Neural cell (in vitro differentiated cells): Measurements from ENCODE around the gene GSG1L. TPM values are rescaled to one million over a fixed set of nuclear protein-coding genes. Genes with fewer than 3 reads are reported as not detected.

ENCODE experiments used
- H2AFZ ChIP-seq: fragments of 200-600, 300-800 bp; sonication (generic), shearing (Covaris generic); 2 replicates; pipeline ENCODE4 v1.6.0; 2014; ENCODE audit warnings: low read depth, mild to moderate bottlenecking, antibody characterized with exemption, low read length, moderate library complexity
- H3F3A ChIP-seq: fragments of 200-600 bp; shearing (Covaris generic); 2 replicates; pipeline ENCODE4 v1.6.1; 2016; ENCODE audit warnings: mild to moderate bottlenecking, moderate library complexity, mixed read lengths, antibody characterized with exemption, low read length; ENCODE audit not compliant: insufficient read depth, poor library complexity, severe bottlenecking
- H3K27ac ChIP-seq: fragments of 200-600, 300-800 bp; sonication (generic), shearing (Covaris generic); 2 replicates; pipeline ENCODE4 v1.5.1; 2014; ENCODE audit warnings: mild to moderate bottlenecking, low read length, moderate library complexity
- H3K27me3 ChIP-seq: fragments of 300-800, 200-600 bp; sonication (generic), shearing (Covaris generic); 2 replicates; pipeline ENCODE4 v1.6.0; 2014; ENCODE audit warnings: mild to moderate bottlenecking, low read depth, low read length, moderate library complexity; ENCODE audit not compliant: insufficient read depth
- H3K36me3 ChIP-seq: fragments of 300-800, 200-600 bp; sonication (generic), shearing (Covaris generic); 2 replicates; pipeline ENCODE4 v1.5.1; 2014; ENCODE audit warnings: mild to moderate bottlenecking, antibody characterized with exemption, low read length, moderate library complexity; ENCODE audit not compliant: insufficient read depth
- H3K4me2 ChIP-seq: fragments of 300-800, 200-600 bp; sonication (generic), shearing (Covaris generic); 2 replicates; pipeline ENCODE4 v1.6.0; 2014; ENCODE audit warnings: mild to moderate bottlenecking, low read length
- H3K4me3 ChIP-seq: fragments of 300-800, 200-600 bp; sonication (generic), shearing (Covaris generic); 2 replicates; pipeline ENCODE4 v1.5.1; 2014; ENCODE audit warnings: mild to moderate bottlenecking, low read length, moderate library complexity
- H3K79me2 ChIP-seq: fragments of 200-600 bp; shearing (Covaris generic); replicated peaks from 2 replicates; pipeline ENCODE4 v1.6.0; 2014; ENCODE audit warnings: mild to moderate bottlenecking, low read length, moderate library complexity; ENCODE audit not compliant: insufficient read depth
- H3K9ac ChIP-seq: fragments of 300-800, 200-600 bp; sonication (generic), shearing (Covaris generic); 2 replicates; pipeline ENCODE4 v1.6.1; 2016; ENCODE audit warnings: mild to moderate bottlenecking, low read length, mixed read lengths
- H3K9me2 ChIP-seq: fragments of 200-600 bp; shearing (Covaris generic); 2 replicates; pipeline ENCODE4 v1.6.1; 2016; ENCODE audit warnings: mild to moderate bottlenecking, low read length, mixed read lengths; ENCODE audit not compliant: insufficient read depth
- H3K9me3 ChIP-seq: fragments of 200-600, 300-800 bp; sonication (generic), shearing (Covaris generic); 2 replicates; pipeline ENCODE4 v1.6.1; 2016; ENCODE audit warnings: mild to moderate bottlenecking, mixed run types, low read length, moderate library complexity, mixed read lengths
- H4K20me1 ChIP-seq: fragments of 200-600 bp; shearing (Covaris generic); 2 replicates; pipeline ENCODE4 v1.6.1; 2016; ENCODE audit warnings: mild to moderate bottlenecking, mixed run types; ENCODE audit not compliant: insufficient read depth
- EP300 ChIP-seq: fragments of 450-650 bp; conservative IDR thresholded peaks from 2 replicates; pipeline ENCODE4 v1.6.1; 2014; ENCODE audit warnings: antibody characterized with exemption, mild to moderate bottlenecking, moderate library complexity; ENCODE audit not compliant: poor library complexity, severe bottlenecking
- EZH2 ChIP-seq: fragments of 200-600, 300-800 bp; shearing (Covaris generic), sonication (generic); IDR thresholded peaks from 2 replicates; pipeline ENCODE4 v1.6.1; 2014; ENCODE audit warnings: antibody characterized with exemption, low read length, borderline replicate concordance, mild to moderate bottlenecking; ENCODE audit not compliant: insufficient read depth, poor library complexity, severe bottlenecking
- MXI1 ChIP-seq: fragments of 450-650 bp; conservative IDR thresholded peaks from 2 replicates; pipeline ENCODE4 v1.6.1; 2014; ENCODE audit warnings: antibody characterized with exemption, mild to moderate bottlenecking; ENCODE audit not compliant: poor library complexity, severe bottlenecking
- POLR2AphosphoS5 ChIP-seq: IDR thresholded peaks from 2 replicates; pipeline ENCODE4 v1.6.1; 2012
- RAD21 ChIP-seq: fragments of 450-650 bp; conservative IDR thresholded peaks from 2 replicates; pipeline ENCODE4 v1.6.1; 2014; ENCODE audit warnings: antibody characterized with exemption, mild to moderate bottlenecking, moderate library complexity
- SMC3 ChIP-seq: fragments of 450-650 bp; conservative IDR thresholded peaks from 2 replicates; pipeline ENCODE4 v1.6.1; 2014; ENCODE audit warnings: antibody characterized with exemption, mild to moderate bottlenecking, moderate library complexity; ENCODE audit not compliant: poor library complexity
- TAF1 ChIP-seq: IDR thresholded peaks from 2 replicates; pipeline ENCODE4 v1.6.1; 2012; ENCODE audit warnings: low read depth
- polyA plus RNA-seq: library from polyadenylated mRNA; depleted of rRNA; stranded (reverse); fragments of >200 nt; gene quantifications from 2 replicates; pipeline ENCODE4 v1.2.3, GENCODE V29; 2014
- TF ChIP-seq, protein P1 (sequence below): fragments of 450-650 bp; IDR thresholded peaks from 2 replicates; pipeline ENCODE4 v1.5.1; 2014; ENCODE audit warnings: antibody characterized with exemption, mild to moderate bottlenecking, moderate library complexity; ENCODE audit not compliant: poor library complexity, severe bottlenecking
- TF ChIP-seq, protein P2 (sequence below): IDR thresholded peaks from 2 replicates; pipeline ENCODE4 v1.6.1; 2012; ENCODE audit warnings: borderline replicate concordance

GSG1L gene
- polyA plus RNA-seq, 1 donor from 2014 or later, result 0.85 TPM

DNA sequence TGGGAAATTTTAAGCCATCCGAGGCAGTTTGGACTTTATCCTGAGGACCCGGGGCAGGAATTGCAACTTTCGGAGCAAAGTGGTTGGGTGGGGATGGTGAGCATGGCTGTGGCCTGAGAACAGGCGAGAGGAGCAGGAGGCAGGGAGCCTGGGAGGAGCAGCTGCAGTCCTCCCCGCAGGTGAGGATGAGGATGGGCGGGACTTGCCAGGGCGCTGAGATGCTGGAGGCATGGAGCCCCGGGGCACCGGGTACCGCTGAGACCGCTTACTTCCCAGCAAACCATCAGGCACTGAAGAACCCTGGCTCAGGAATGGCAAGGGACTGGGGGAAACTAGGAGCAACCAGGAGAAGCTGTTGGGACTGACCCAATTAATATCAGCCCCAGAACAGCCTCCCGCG is 210.8 kb downstream of the GSG1L start:
- H3K9me2 ChIP-seq, result no peaks in the 10 kb centered on the region
- no peaks in the 10 kb centered on the region for H3K27me3 ChIP-seq
- TF ChIP-seq, protein P1, sequence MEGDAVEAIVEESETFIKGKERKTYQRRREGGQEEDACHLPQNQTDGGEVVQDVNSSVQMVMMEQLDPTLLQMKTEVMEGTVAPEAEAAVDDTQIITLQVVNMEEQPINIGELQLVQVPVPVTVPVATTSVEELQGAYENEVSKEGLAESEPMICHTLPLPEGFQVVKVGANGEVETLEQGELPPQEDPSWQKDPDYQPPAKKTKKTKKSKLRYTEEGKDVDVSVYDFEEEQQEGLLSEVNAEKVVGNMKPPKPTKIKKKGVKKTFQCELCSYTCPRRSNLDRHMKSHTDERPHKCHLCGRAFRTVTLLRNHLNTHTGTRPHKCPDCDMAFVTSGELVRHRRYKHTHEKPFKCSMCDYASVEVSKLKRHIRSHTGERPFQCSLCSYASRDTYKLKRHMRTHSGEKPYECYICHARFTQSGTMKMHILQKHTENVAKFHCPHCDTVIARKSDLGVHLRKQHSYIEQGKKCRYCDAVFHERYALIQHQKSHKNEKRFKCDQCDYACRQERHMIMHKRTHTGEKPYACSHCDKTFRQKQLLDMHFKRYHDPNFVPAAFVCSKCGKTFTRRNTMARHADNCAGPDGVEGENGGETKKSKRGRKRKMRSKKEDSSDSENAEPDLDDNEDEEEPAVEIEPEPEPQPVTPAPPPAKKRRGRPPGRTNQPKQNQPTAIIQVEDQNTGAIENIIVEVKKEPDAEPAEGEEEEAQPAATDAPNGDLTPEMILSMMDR, result no peak
- TF ChIP-seq POLR2AphosphoS5, result no peak
- TF ChIP-seq, protein P2, sequence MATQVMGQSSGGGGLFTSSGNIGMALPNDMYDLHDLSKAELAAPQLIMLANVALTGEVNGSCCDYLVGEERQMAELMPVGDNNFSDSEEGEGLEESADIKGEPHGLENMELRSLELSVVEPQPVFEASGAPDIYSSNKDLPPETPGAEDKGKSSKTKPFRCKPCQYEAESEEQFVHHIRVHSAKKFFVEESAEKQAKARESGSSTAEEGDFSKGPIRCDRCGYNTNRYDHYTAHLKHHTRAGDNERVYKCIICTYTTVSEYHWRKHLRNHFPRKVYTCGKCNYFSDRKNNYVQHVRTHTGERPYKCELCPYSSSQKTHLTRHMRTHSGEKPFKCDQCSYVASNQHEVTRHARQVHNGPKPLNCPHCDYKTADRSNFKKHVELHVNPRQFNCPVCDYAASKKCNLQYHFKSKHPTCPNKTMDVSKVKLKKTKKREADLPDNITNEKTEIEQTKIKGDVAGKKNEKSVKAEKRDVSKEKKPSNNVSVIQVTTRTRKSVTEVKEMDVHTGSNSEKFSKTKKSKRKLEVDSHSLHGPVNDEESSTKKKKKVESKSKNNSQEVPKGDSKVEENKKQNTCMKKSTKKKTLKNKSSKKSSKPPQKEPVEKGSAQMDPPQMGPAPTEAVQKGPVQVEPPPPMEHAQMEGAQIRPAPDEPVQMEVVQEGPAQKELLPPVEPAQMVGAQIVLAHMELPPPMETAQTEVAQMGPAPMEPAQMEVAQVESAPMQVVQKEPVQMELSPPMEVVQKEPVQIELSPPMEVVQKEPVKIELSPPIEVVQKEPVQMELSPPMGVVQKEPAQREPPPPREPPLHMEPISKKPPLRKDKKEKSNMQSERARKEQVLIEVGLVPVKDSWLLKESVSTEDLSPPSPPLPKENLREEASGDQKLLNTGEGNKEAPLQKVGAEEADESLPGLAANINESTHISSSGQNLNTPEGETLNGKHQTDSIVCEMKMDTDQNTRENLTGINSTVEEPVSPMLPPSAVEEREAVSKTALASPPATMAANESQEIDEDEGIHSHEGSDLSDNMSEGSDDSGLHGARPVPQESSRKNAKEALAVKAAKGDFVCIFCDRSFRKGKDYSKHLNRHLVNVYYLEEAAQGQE, result no peak
- no peak for TF ChIP-seq EP300
- no peak for TF ChIP-seq RAD21
- no peak for TF ChIP-seq EZH2
- no peak for TF ChIP-seq SMC3
- TF ChIP-seq MXI1, result no peak
- no peak for TF ChIP-seq TAF1
- H3K4me2 ChIP-seq, result no peak overlapping the region
- no peak overlapping the region for H3K4me3 ChIP-seq
- no peaks in the 10 kb centered on the region for H3K36me3 ChIP-seq
- H3K9me3 ChIP-seq, result no peaks in the 10 kb centered on the region
- H3K27ac ChIP-seq, result no peak overlapping the region
- H3K79me2 ChIP-seq, result no peaks in the 10 kb centered on the region
- no peaks in the 10 kb centered on the region for H3F3A ChIP-seq
- no peak overlapping the region for H3K9ac ChIP-seq
- H4K20me1 ChIP-seq, result no peaks in the 10 kb centered on the region
- H2AFZ ChIP-seq, result no peak overlapping the region

DNA sequence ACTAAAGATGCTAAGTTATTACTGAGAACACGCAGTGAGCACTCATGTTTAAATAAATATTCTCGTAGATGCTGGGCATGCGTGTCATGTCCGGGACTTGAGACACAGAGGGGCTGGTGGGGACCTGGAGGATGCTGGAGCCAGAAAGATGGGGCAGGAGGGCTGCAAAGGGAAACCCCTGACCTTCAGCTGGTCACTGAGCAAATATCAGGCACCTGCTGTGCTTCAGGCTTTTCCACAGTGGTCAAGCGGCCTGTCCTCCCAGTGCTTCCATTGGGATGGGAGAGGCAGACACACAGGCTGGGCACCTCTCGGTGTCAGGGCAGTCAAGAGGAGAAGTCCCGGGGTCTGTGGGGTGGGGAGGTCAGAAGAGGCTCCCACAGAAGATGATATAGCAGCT is 211.4 kb downstream of the GSG1L start:
- no peak overlapping the region for H3K27ac ChIP-seq
- H4K20me1 ChIP-seq, result no peaks in the 10 kb centered on the region
- no peak overlapping the region for H3K9ac ChIP-seq
- no peaks in the 10 kb centered on the region for H3K36me3 ChIP-seq
- H3K9me3 ChIP-seq, result no peaks in the 10 kb centered on the region
- no peak overlapping the region for H3K4me2 ChIP-seq
- TF ChIP-seq MXI1 (no peak), RAD21 (no peak), TAF1 (no peak), EZH2 (no peak), POLR2AphosphoS5 (no peak), EP300 (no peak), SMC3 (no peak)
- TF ChIP-seq, protein P1, result no peak
- TF ChIP-seq, protein P2, result no peak
- H3F3A ChIP-seq, result no peaks in the 10 kb centered on the region
- no peak overlapping the region for H3K4me3 ChIP-seq
- H3K79me2 ChIP-seq, result no peaks in the 10 kb centered on the region
- H3K9me2 ChIP-seq, result no peaks in the 10 kb centered on the region
- no peak overlapping the region for H2AFZ ChIP-seq
- no peaks in the 10 kb centered on the region for H3K27me3 ChIP-seq
